G401 (cell line): Measurements from ENCODE around the gene DLL4. TPM values are rescaled to one million over a fixed set of nuclear protein-coding genes. Genes with fewer than 3 reads are reported as not detected.
"Not testable (repeated sequence)": the region's sequence is repeated elsewhere in the genome, so short reads cannot be mapped to it uniquely, and the experiment has no call there.

Source experiments
- DNase-seq: peaks from one replicate; pipeline ENCODE4 v3.0.0-alpha.2; 2015; ENCODE audit warnings: low spot score
- in situ Hi-C: cut with HindIII; loops from 2 replicates; pipeline ENCODE4 v1.10.0; 2016; ENCODE audit warnings: low sequenced_read_pairs, mixed read lengths
- total RNA-seq: library from RNA; depleted of rRNA; stranded (reverse); fragments of >200 nt; shearing (Covaris generic); gene quantifications from 2 replicates; pipeline ENCODE4 v1.2.3, GENCODE V29; 2014

Gene DLL4
- total RNA-seq, 1 experiment from 2014 or later = 0.20 TPM

DNA sequence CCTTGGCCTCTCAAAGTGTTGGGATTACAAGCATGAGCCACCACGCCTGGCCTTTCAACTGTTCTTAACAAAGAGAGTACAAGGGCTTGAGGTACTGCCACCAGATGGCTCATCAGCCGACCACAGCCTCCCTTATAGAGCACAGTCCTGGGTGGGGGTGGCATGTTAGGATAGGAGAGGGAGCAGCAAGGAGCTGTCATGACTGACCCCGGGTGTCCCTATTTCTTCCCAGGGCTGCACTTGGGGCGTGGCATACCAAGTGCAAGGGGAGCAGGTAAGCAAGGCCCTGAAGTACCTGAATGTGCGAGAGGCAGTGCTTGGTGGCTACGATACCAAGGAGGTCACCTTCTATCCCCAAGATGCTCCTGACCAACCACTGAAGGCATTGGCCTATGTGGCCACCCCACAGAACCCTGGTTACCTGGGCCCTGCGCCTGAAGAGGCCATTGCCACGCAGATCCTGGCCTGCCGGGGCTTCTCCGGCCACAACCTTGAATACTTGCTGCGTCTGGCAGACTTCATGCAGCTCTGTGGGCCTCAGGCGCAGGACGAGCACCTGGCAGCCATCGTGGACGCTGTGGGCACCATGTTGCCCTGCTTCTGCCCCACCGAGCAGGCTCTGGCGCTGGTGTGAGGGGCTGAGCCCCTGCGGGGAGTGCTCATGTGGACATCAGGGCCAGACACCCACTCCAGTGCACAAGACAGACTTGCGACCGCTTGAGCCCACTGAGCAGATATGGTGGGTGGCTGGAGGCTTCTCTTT is 26.2 kb downstream of the DLL4 start:
- in situ Hi-C loops = no loop called here
- DNase-seq = no peak

DNA sequence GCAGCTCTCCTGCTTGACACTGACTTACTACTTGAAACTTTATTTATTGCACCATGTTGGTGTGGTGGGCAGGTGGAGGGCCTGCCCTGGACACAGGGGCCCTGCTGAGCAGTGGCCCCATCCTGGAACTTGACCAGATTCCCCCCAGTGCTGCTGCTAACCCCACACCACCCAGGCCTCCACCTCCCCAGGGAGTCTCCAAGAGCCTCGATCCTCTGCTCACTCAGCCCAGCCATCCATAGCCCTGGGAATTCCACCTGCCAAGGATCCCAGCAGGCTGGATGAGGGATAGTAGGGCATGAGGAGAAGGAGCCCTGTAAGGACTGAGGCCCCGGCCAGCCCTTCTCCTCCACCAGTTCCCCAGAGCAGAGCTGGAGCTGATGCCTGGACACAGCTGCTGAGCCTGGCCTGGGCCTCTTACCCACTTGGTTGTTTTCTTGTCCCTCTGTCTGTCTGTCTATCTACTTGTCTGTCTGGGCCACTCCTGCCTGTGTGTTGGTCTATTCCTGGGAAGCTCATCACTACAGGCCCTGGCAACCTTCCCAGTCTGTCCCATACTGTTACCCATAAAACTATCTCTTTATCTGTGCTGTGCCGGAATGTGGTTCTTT is 26.9 kb downstream of the DLL4 start:
- in situ Hi-C loops = no loop called here
- peak; percentile 14 for DNase-seq

DNA sequence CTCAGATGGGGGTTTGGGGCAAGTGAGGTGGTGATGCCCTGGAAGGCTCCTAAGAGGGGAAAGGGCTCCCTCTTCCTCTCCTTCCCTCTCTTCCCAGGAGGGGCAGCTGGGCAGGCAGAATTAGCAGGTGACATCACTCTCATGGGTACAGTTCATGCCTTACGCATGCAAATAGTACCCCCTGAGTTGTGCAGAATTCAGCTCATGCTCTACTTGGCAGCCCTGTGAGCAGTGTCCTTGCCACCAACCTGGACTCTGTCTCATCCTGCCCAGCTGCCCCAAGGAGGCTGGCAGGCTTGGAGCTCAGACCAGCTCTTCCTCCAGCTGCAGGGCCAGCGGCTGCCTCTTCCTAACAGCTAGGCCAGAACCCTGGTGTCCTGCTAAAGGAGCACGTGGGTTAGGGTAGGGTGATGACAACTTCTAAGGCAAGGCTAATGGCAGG is 27.4 kb downstream of the DLL4 start:
- in situ Hi-C loops = no loop called here
- DNase-seq = peak; percentile 17

DNA sequence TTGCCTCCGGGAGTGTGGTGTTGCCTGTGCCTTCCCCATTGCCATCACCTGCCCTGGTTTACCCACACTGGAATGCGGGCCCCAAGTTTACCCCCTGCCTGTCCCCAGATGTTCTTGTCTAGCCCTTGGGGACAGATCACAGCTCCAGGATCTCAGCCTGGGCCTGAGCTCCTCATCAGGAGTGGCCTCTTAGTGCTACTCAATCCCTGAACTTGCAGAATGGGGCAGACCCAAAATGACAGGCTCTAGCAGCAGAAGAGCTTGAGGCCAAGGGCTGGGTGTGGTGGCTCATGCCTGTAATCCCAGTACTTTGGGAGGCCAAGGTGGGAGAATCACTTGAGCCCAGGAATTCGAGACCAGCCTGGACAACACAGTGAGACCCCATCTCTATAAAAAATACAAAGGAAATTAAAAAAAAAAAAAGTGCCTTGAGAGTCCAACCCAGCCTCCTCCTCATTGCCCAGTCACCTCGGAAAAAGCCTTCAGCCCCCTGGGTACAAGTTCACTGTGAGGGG is 28.0 kb downstream of the DLL4 start:
- in situ Hi-C loops = no loop called here
- no peak for DNase-seq

DNA sequence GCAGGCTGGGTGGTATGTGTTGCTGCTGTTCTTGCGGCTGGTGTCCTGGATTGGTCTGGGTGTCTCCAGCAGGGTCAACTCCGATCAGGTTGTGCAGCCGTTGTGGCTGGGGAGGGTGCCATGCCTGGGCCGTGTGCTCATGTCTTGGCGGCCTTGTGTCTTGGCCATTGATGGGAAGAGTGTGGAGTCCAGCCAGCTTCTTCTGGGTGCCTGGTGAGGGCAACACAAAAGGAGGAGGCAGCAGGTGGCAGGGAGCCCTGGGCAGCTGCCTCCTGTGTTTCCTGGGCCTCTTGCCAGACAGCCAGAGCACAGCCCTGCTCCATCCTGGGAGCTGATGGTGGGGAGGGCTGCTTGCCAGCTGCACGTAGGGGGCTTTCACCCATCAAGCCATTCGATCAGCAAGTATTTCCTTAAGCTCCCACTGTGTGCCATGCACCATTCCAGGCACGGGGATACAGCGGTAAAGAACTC is 28.5 kb downstream of the DLL4 start:
- in situ Hi-C loops = no loop called here
- DNase-seq = peak; percentile 4

DNA sequence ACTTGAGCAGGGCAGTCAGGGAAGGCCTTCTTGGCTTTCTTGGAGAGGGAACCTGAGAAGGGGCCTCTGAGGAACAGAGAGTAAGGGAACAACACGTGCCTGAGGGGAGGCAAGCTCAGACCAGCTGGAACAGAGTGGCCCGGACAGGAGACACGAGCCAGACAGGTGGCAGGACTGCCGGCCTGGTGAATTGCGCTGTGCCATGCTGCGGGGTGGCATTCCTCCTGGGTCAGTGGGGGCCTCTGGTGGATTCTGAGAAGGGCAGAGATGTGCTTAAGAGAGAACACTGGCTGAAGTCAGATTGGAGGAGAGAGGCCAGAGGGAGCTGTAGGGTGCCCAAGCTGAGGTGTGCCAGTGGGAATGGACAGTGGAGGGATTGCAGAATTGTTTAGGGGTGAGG is 29.0 kb downstream of the DLL4 start:
- in situ Hi-C loops = no loop called here
- no peak for DNase-seq

- no peak for DNase-seq
- in situ Hi-C loops = no loop called here
Observed at GRCh38 chr15:40958723-40959122, 29.6 kb downstream of the DLL4 start.

DNA sequence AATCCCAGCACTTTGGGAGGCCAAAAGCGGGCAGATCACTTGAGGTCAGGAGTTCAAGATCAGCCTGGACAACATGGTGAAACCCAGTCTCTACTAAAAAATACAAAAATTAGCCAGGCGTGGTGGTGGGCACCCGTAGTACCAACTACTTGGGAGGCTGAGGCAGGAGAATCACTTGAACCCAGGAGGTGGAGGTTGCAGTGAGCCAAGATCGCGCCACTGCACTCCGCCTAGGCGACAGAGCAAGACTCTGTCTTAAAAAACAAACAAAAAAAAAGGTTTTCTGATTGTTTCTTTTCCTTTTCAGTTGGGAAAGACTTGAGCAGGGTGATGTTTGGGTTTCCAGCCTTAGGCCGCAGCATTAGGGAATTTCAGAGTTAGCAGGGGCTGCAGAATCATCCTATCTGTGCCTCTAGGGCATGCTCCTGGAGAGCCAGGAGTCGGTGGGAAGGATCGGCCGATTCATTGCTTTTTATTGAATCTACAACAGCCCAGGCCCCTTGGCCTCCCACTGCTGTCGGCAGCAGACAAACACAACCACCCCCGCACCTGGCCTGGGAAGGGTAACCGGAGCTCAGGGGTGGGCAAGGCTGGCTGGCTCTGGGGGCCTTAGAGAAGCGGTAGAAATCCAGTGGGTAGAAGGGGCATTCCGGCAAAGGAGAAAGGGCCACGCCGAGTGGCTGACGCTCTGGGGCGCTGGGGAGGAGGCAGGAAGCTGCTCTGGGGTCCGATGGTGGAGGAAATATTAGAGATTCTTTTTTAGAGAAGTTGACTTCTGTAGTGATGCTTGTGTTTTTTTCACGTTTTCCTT is 30.4 kb downstream of the DLL4 start:
- in situ Hi-C loops = no loop called here
- DNase-seq = no peak

GRCh38 chr15:40960151-40960885 is 31.2 kb downstream of the DLL4 start:
- in situ Hi-C loops = no loop called here
- no peak for DNase-seq

- in situ Hi-C loops = no loop called here
- DNase-seq = no peak
Observed at GRCh38 chr15:40960925-40961324, 31.8 kb downstream of the DLL4 start.

GRCh38 chr15:40961740-40962139 is 32.6 kb downstream of the DLL4 start:
- in situ Hi-C loops = not testable (repeated sequence)

GRCh38 chr15:40962317-40962716 is 33.2 kb downstream of the DLL4 start:
- in situ Hi-C loops, DNase-seq: not testable (repeated sequence)

More at GRCh38 chr15:40961740-40962139, 32.6 kb downstream of the DLL4 start:
- not testable (repeated sequence) for DNase-seq

DNA sequence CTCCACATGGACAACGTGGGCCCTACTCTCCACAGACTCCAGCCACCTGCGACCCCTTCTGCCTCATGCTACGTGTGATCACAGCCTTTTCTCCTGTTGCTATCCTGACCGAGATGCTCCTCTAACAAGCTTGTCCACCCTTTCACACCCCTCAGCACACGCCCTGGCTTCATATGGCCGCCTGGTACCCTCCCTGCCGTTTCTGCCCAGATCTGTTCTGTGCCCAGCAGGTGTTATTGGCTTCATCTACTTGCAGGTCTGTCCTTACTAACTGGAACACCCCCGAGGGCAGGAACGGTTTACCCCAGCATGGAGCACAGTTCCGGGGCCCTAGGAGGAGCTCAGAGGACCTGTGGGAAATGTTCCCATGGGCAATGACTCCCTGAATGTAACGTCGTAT is 34.1 kb downstream of the DLL4 start:
- no peak for DNase-seq
- in situ Hi-C loops = no loop called here

DNA sequence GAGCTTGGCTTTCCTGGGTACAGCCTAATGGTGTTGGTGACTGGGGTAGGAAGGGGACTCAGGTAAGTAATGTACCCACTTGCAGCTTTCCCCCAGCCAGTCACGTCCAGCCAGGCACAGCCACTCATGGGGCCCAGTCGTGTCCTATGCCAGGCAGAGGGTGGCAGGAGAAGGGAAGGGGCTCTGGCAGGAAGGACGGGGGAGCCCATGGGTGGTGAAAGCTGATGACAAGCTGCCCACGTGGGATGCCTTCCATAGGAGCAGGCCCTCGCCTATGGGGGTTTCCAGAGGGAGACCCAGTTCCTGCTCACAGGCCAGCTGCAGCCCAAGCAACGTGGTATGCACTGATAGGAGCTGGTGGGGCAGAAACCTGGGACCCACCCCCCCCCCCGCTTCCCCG is 34.9 kb downstream of the DLL4 start:
- in situ Hi-C loops = no loop called here

DNA sequence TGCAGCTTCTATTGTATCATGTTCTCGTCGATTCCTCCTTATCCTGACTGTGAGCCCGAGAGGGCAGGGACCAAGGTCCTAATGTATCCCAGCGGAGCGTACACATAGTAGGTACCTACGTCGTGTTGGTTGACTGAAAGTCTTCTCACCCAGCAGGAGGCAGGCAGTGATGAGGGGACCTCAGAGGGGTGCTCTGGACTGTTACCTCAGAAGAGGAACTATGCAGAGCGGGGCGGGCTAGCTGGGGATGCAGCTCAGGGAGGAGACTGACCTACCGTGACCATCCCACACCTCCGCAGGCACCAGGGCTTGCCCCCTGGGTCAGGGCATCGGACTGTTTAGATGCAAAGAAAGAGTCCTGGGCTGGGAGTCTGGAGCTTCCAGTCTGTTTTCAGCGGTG is 35.5 kb downstream of the DLL4 start:
- DNase-seq = no peak
- in situ Hi-C loops = no loop called here

More for the DNA sequence above, 34.9 kb downstream of the DLL4 start:
- no peak for DNase-seq

DNA sequence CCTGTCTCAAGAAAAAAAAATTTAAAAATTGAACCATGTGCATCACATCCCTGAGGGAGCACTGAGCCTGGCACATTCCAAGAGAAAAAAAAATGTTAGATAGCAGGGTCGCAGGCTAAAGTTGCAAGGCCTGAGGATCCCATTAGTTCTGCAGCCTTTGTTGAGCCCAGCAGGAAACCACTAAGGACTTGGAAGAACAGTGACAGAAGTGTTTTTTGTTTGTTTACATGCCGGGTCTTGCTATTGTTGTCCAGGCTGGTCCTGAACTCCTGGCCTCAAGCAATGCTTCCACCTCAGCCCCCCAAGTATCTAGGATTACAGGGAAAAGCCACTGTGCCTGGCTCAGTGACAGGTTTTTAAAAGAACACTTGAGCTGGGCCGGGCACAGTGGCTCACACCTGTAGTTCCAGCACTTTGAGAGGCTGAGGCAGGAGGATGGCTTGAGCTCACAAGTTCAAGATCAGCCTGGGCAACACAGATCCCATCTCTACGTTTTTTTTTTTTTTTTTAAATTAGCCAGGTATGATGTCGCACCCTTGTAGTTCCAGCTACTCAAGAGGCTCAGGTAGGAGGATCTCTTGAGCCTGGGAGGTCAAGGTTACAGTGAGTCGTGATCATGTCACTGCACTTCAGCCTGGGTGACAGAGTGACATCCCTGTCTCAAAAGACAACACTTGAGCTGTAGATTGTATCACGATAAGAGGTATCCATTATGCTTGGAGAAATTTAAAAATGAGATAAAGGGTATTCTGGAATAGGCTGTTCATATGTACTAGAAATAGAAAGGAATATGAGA is 39.3 kb downstream of the DLL4 start:
- in situ Hi-C loops = no loop called here

DNA sequence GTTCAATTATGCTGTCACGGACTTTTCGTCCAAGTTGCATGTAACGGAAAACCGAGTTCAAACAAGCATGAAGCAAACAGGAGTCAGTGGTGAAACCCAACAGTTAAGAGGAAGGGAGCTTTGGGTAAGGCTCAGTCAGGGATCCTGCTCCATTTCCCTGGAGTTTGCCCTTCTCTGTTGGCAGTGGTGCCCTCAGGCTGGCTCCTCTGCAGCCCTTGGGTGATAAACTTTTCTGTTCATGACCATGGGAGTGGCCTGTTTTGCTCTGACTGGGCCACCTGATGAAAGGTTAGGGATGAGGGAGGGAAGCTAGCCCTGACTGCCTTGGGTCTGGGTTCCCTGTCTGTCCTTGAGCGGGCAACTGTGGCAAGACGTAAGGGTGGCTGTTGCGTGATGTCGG is 40.2 kb downstream of the DLL4 start:
- in situ Hi-C loops = no loop called here
- DNase-seq = no peak

More for the DNA sequence above, 39.3 kb downstream of the DLL4 start:
- no peak for DNase-seq

GRCh38 chr15:40974879-40975278 is 45.7 kb downstream of the DLL4 start:
- DNase-seq = no peak

More at GRCh38 chr15:40974879-40975278, 45.7 kb downstream of the DLL4 start:
- in situ Hi-C loops = no loop called here
